IPS DF 6.9 (cell line): ENCODE measurements around the gene SRP14.

Source experiments
- DNase-seq: peaks from one replicate; pipeline ENCODE4 v3.0.0-alpha.2; 2013; ENCODE audit warnings: low read depth, low spot score
- H3K27ac ChIP-seq: one replicate; pipeline ENCODE4 v1.5.1; 2013; ENCODE audit warnings: low read length, control low read depth
- H3K27me3 ChIP-seq: 2 replicates; pipeline ENCODE4 v1.6.1; 2013; ENCODE audit warnings: mild to moderate bottlenecking, low read length; ENCODE audit not compliant: control insufficient read depth, insufficient read depth
- H3K36me3 ChIP-seq: 2 replicates; pipeline ENCODE4 v1.6.1; 2013; ENCODE audit warnings: low read length; ENCODE audit not compliant: control insufficient read depth, insufficient read depth
- H3K4me1 ChIP-seq: 2 replicates; pipeline ENCODE4 v1.6.1; 2013; ENCODE audit warnings: low read length; ENCODE audit not compliant: control insufficient read depth, insufficient read depth
- H3K4me3 ChIP-seq: 2 replicates; pipeline ENCODE4 v1.5.1; 2013; ENCODE audit warnings: mild to moderate bottlenecking, low read length
- H3K9me3 ChIP-seq: 2 replicates; pipeline ENCODE4 v1.6.1; 2013; ENCODE audit warnings: low read length, inconsistent platforms; ENCODE audit not compliant: control insufficient read depth, insufficient read depth
- WGBS: extraction: QIAGEN DNeasy Blood & Tissue Kit; methylation state at CpG from one replicate; pipeline ENCODE4 v1.1.7; 2013; ENCODE audit warnings: mixed read lengths, missing lambda C conversion rate; ENCODE audit not compliant: insufficient read length, insufficient coverage; 5-methylcytosine and 5-hydroxymethylcytosine counted together

Gene SRP14

DNA sequence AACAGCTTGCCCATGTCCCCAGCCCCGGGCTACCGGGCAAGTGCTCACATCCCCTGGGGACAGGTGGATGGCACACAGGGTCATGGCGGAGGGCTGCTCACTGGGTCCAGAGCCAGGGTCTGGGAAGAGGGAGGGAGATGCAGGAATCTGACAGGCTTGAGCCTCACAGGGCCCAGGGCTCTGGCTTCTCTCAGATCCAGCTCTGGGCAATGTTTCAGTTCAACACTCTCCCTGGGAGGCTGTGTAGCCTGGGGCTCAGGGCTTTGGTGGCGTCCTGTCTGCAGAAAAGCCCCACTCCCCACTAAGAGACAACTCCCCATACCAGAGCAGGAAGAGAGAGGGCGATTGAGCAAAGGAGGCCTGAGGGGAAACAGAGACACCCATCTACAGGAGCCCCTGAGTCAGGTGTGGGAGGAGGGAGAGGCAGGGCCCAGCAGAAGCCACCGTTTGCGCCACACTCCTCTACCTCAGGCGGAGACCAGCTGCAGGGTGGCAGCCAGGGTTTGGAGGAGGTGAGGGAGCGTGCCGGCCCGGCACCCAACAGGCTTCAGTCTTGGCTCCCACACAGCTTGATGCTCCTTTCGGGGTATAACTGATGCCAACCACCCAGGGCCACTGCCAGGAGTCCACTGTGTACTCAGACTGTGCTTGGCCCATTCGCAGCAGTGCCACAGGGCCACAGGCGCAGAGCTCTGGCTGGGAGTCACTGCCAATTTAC lies 16.8 kb upstream of the SRP14 start:
- Histone ChIP-seq H3K36me3 (no peaks in the 10 kb centered on the region), H3K4me1 (peaks cover 2% of the 10 kb centered on the region; the same call in 1 of the 2 replicates), H3K27me3 (no peaks in the 10 kb centered on the region), H3K27ac (no peak overlapping the region), H3K9me3 (no peaks in the 10 kb centered on the region), H3K4me3 (no peak overlapping the region)
- DNase-seq, result no peak
- WGBS, result no CpG with 5 or more reads among the region's 14 CpGs

DNA sequence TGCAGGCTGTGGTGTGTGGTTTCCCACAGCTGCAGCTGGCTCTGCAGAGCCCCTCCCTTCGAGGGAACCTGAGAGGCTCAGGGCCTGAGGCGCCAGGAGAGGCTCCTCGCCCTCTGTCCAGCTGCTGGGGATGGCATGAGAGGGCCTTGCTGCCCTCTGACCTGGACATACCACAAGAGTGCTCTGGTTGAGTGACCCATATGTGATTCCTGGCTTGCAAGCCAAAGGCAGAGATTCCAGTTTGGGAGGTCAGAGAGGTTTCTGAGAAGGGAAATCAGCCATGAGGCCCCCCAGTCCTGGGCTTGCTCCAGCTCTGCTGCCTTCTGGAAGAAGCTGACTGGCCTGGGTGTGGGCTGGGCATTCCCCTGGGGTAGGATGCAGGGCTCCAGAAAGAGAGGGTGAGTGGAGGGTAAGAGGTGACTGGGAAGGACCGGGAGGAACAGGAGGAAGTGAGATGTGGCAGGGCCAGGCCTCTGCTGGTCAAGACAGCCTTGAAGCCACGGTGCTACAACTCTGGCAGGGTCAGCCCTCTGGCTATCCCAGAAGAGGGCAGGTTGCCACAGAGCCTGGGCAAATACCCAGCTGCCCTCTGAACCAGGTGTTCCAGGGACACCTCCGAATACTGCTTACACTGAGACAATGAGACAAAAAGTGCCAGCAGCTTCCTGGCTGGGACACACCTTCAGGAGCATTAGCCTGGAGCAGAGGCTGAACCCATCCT lies 16.0 kb upstream of the SRP14 start:
- peaks cover 4% of the 10 kb centered on the region; the same call in 1 of the 2 replicates for H3K4me1 ChIP-seq
- no peak overlapping the region for H3K4me3 ChIP-seq
- no peak overlapping the region for H3K27ac ChIP-seq
- DNase-seq, result no peak
- H3K27me3 ChIP-seq, result no peaks in the 10 kb centered on the region
- H3K9me3 ChIP-seq, result no peaks in the 10 kb centered on the region
- WGBS, result no CpG with 5 or more reads among the region's 6 CpGs
- H3K36me3 ChIP-seq, result no peaks in the 10 kb centered on the region

DNA sequence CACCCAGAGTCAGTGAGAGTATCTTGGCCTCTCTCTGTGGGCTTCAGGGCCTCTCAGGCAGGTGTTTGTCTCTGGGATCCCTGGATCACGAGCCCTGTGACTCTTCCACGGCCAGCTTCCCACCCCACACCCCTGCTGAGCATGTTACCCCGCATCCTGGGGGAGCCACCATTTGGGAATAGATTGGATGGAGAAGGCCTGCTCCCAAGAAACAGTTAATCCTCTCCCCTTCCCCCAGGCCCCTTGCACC lies 15.5 kb upstream of the SRP14 start:
- Histone ChIP-seq H3K36me3 (no peaks in the 10 kb centered on the region), H3K27me3 (no peaks in the 10 kb centered on the region), H3K4me3 (no peak overlapping the region), H3K9me3 (no peaks in the 10 kb centered on the region), H3K27ac (no peak overlapping the region), H3K4me1 (peaks cover 4% of the 10 kb centered on the region; the same call in 1 of the 2 replicates)
- DNase-seq, result no peak
- no CpG with 5 or more reads among the region's 3 CpGs for WGBS

DNA sequence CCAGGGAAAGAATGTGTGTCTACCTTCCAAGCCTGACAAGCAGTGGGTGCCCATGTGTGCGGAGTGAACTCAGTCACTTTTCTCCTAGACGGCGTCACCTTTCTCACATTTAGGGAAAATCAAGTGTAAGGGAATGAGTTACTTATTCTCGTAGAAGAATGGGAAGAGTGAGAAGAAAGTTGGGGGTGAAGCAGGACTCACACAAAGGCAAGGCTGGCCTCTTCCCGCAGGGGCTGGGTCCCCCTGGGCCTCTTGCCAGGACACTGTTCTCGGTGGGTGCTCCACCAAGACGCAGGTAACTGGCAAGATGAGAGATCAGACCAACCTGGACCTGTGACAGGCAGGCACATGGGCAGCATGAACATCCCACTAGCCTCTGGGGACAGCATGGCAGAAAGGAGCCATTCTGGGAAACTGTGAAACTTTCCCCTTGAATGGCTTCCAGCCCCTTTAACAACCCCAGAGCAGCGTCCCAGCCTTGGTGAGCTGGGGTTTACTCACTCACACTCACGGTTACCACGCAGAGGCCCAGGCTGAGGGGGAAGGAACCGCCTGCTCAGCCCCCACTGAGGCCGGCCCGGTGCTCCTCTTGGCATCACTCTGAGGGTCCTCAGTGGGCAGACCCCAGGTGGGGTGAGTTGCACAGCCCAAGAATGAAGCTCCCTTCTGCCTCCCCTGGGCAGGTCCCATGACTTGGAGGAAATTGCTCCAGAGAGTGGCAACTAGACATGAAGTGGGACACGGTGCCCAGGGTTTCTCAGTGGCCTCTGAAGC lies 15.0 kb upstream of the SRP14 start:
- Histone ChIP-seq H3K27ac (no peak overlapping the region), H3K27me3 (no peaks in the 10 kb centered on the region), H3K4me1 (peaks cover 4% of the 10 kb centered on the region; the same call in 1 of the 2 replicates), H3K36me3 (no peaks in the 10 kb centered on the region), H3K9me3 (no peaks in the 10 kb centered on the region), H3K4me3 (no peak overlapping the region)
- DNase-seq, result no peak
- WGBS, result no CpG with 5 or more reads among the region's 14 CpGs

DNA sequence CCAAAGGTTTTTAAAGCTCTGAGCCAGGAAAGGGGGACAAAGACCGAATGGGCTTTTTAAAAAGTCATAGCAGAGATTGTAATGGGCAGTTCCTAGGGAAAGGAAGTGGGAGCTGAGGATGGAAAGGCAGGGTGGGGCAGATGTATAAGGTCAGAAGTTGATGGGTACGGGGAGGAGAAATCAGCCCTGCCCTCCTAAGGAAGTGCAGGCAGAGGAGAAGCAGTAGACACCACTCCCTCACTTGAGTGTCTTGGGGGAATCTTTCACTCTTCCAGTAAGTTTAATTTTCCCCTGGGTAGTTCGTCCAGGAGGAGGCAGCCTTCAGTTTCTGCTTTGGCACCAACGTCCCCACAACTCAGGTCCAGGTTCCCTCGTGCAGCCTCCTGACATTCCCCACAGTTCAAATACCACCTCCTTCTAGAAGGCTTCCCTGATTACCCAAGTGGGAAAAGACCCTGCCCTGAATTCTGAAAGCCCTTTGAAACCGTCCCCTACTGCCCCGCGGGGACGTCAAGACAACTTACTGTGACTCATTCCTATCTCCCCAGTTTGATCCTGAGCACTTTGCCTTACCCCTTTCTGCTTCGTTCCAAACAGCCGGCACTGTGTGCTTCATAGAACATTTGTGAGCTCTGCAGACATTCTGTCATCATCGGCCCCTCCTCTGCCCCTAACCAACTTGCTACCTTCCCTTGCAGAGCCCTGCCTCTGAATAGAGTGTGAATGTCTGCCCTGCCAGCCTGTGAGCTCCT lies 14.3 kb upstream of the SRP14 start:
- Histone ChIP-seq H3K36me3 (no peaks in the 10 kb centered on the region), H3K27me3 (no peaks in the 10 kb centered on the region), H3K4me3 (no peak overlapping the region), H3K4me1 (peaks cover 4% of the 10 kb centered on the region; the same call in 1 of the 2 replicates), H3K27ac (no peak overlapping the region), H3K9me3 (no peaks in the 10 kb centered on the region)
- DNase-seq, result no peak
- WGBS, result no CpG with 5 or more reads among the region's 12 CpGs

DNA sequence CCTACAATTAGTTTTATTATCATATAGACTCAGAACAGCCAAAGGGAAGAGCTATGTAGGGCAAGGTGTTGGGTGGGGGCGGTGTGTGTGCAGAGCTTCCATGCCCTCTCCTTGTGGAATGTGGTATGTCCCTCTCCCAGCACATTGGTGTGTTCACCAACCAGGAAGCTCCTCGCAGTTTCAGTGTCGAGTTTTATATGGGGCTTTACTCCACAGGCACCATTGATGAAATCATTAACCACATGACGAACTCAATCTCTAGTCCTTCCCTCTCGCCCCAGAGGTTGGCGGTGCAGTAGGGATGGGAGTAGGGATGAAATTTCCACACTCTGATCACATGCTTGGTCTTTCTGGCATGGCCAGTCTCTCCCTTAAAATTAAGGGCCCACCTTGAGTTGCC lies 13.6 kb upstream of the SRP14 start:
- no CpG with 5 or more reads among the region's 6 CpGs for WGBS
- peaks cover 4% of the 10 kb centered on the region; the same call in 1 of the 2 replicates for H3K4me1 ChIP-seq

DNA sequence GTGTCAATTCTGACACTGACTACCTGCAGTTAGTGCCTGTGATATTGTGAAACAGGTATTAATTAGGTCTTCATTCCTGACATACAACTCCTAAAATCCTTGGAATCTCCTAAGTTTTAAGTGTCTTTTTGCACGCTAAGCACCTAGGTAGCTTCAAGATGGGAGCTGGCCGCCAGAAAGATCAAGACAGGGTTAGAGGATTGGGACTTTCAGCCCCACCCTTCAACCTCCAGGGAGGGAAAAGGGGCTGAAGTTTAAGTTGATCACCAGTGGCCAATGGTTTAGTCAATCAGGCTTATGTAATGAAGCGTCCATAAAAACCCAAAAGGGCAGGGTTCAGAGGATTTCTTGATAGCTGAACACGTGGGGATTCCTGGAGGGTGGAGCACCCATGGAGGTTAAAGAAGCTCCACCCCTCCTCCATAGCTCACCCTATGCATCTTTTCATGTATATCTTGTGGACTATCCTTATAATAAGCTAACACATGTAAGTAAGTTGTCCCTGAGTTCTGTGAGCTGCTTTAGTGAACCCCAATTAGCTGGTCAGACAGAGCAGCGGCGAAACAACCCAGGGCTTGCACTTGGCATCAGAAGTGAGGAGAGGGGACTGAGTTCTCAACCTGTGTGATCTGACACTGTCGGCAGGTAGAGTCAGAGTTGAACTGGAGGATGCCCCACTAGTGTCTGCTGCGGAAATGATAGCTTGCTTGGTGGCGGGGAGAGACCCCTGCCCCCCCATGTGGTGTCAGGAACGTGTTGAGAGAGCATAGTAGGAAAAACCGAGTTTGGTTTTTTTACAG lies 12.8 kb upstream of the SRP14 start:
- no peaks in the 10 kb centered on the region for H3K27me3 ChIP-seq
- H3K36me3 ChIP-seq, result no peaks in the 10 kb centered on the region; the same call in 1 of the 2 replicates
- WGBS, result no CpG with 5 or more reads among the region's 11 CpGs
- H3K4me3 ChIP-seq, result no peak overlapping the region
- peaks cover 6% of the 10 kb centered on the region; the same call in 1 of the 2 replicates for H3K4me1 ChIP-seq
- H3K9me3 ChIP-seq, result no peaks in the 10 kb centered on the region
- no peak for DNase-seq
- H3K27ac ChIP-seq, result no peak overlapping the region

More for the DNA sequence above, 13.6 kb upstream of the SRP14 start:
- Histone ChIP-seq H3K36me3 (no peaks in the 10 kb centered on the region), H3K4me3 (no peak overlapping the region), H3K27ac (no peak overlapping the region), H3K9me3 (no peaks in the 10 kb centered on the region), H3K27me3 (no peaks in the 10 kb centered on the region)
- no peak for DNase-seq

DNA sequence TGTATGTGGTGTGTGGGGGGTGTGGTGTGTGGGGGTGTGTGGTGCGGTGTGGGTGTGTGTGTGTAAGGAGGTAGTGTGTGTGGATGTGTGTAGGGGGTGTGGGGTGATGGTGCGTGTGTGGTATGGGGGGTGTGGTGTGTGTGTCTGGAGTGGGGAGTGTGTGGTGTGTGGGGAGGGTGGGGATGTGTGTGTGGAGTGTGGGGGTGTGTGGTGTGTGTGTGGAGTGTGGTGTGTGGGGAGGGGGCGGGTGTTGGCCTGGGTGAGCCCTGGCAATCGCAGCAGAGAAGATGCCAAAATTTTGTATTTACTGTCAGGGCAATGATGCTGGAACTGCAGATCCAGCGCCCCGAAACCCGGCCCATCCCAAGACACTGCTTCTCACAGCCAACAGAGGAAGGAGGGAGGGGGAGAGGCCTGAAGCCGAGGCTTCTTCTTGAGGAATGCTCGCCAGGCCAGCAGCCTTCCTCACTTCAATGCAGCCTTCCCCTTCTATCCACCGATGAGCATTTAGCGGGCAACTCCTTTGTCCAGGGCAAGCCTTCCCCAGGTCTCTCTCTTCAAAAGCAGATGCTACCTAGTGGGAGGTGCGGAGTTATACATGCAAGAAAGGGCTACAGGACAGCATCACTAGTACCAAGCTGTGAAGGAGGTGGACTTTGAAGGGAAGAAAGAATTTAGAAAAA lies 11.9 kb upstream of the SRP14 start:
- 100% methylated on average over 2 of the region's 12 CpGs for WGBS
- DNase-seq, result no peak
- Histone ChIP-seq H3K27me3 (no peaks in the 10 kb centered on the region), H3K27ac (no peak overlapping the region), H3K9me3 (no peaks in the 10 kb centered on the region), H3K36me3 (no peaks in the 10 kb centered on the region; the same call in 1 of the 2 replicates), H3K4me3 (no peak overlapping the region), H3K4me1 (peaks cover 6% of the 10 kb centered on the region; the same call in 1 of the 2 replicates)

DNA sequence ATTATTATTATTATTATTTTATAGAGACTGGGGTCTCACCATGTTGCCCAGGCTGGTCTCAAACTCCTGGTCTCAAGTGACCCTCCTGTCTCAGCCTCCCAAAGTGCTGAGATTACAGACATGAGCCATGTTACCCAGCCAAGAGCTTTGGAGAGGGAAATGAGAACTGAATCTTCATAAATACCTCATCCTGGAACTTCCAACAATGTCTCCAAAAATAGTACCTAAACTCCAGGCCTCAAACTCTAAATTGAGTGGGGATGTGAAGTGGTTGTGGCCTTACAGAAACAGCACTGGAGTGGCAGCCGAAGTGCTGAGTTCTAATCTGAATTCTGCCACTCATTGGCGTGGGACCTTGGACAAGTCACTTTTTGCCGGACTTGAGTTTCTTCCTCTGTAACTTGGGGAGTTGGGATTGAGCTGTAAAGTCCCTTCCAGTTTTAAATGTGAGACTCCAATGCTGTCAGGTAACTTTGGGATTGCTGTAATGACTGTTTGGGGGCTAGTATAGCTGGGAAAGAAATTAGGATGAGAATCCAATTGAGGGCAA lies 10.0 kb upstream of the SRP14 start:
- no CpG with 5 or more reads among the region's 3 CpGs for whole genome bisulfite sequencing
- Histone ChIP-seq H3K4me3 (no peak overlapping the region), H3K27ac (no peak overlapping the region), H3K9me3 (no peaks in the 10 kb centered on the region), H3K27me3 (no peaks in the 10 kb centered on the region), H3K4me1 (peaks cover 6% of the 10 kb centered on the region; the same call in 1 of the 2 replicates), H3K36me3 (no peaks in the 10 kb centered on the region; the same call in 1 of the 2 replicates)
- DNase-seq, result no peak
